ENCODE data around the gene ORM2.

Gene ORM2

GRCh38 chr9:114289106-114289505, 40.6 kb upstream of the ORM2 start:
- TF ChIP-seq CTCF (IDR thresholded peaks at IDR 0.05; ENCODE audit: low read depth, low read length): no peak

GRCh38 chr9:114289571-114290481, 39.8 kb upstream of the ORM2 start:
- no peak overlapping the region for H3K4me3 ChIP-seq (ENCODE audit: low read depth, low read length)
- no peak for TF ChIP-seq CTCF (IDR thresholded peaks at IDR 0.05; ENCODE audit: low read depth, low read length)

More at GRCh38 chr9:114289106-114289505, 40.6 kb upstream of the ORM2 start:
- no peak overlapping the region for H3K4me3 ChIP-seq (ENCODE audit: low read depth, low read length)

GRCh38 chr9:114290561-114290986, 39.1 kb upstream of the ORM2 start:
- no peak for TF ChIP-seq CTCF (IDR thresholded peaks at IDR 0.05; ENCODE audit: low read depth, low read length)
- no peak overlapping the region for H3K4me3 ChIP-seq (ENCODE audit: low read depth, low read length)

GRCh38 chr9:114291064-114291474, 38.6 kb upstream of the ORM2 start:
- no peak overlapping the region for H3K4me3 ChIP-seq (ENCODE audit: low read depth, low read length)
- TF ChIP-seq CTCF (IDR thresholded peaks at IDR 0.05; ENCODE audit: low read depth, low read length): peak; percentile 82

GRCh38 chr9:114291886-114292590, 37.6 kb upstream of the ORM2 start:
- TF ChIP-seq CTCF (IDR thresholded peaks at IDR 0.05; ENCODE audit: low read depth, low read length): no peak
- no peak overlapping the region for H3K4me3 ChIP-seq (ENCODE audit: low read depth, low read length)

GRCh38 chr9:114294664-114295063, 35.0 kb upstream of the ORM2 start:
- TF ChIP-seq CTCF (IDR thresholded peaks at IDR 0.05; ENCODE audit: low read depth, low read length): no peak

GRCh38 chr9:114296338-114296737, 33.3 kb upstream of the ORM2 start:
- no peak for TF ChIP-seq CTCF (IDR thresholded peaks at IDR 0.05; ENCODE audit: low read depth, low read length)
- no peak overlapping the region for H3K4me3 ChIP-seq (ENCODE audit: low read depth, low read length)

More at GRCh38 chr9:114294664-114295063, 35.0 kb upstream of the ORM2 start:
- H3K4me3 ChIP-seq (ENCODE audit: low read depth, low read length): no peak overlapping the region
